ENCODE data around the gene NAGPA. TPM values are rescaled to one million over a fixed set of nuclear protein-coding genes. Genes with fewer than 3 reads are reported as not detected.
A peak's percentile ranks its signal among the peaks of the same experiment; 100 is the strongest.

The NAGPA gene
- total RNA-seq, 1 donor from 2014 or later = 24.1 TPM

GRCh38 chr16:5064915-5065314, 31.2 kb upstream of the NAGPA start:
- Histone ChIP-seq H3K27ac (no peak overlapping the region), H3K4me3 (peak overlapping the region; percentile 50), H3K27me3 (ENCODE audit: low read depth) (no peaks in the 10 kb centered on the region), H3K36me3 (peaks cover 15% of the 10 kb centered on the region), H3K4me1 (peaks cover 7% of the 10 kb centered on the region), H3K9me3 (no peaks in the 10 kb centered on the region)
- peak; percentile 82 to 84 for ATAC-seq
- DNase-seq = peak; percentile 82
- intact Hi-C loops (cut with DNase I) = no loop called here
- TF ChIP-seq CTCF (IDR thresholded peaks at IDR 0.05) = no peak

DNA sequence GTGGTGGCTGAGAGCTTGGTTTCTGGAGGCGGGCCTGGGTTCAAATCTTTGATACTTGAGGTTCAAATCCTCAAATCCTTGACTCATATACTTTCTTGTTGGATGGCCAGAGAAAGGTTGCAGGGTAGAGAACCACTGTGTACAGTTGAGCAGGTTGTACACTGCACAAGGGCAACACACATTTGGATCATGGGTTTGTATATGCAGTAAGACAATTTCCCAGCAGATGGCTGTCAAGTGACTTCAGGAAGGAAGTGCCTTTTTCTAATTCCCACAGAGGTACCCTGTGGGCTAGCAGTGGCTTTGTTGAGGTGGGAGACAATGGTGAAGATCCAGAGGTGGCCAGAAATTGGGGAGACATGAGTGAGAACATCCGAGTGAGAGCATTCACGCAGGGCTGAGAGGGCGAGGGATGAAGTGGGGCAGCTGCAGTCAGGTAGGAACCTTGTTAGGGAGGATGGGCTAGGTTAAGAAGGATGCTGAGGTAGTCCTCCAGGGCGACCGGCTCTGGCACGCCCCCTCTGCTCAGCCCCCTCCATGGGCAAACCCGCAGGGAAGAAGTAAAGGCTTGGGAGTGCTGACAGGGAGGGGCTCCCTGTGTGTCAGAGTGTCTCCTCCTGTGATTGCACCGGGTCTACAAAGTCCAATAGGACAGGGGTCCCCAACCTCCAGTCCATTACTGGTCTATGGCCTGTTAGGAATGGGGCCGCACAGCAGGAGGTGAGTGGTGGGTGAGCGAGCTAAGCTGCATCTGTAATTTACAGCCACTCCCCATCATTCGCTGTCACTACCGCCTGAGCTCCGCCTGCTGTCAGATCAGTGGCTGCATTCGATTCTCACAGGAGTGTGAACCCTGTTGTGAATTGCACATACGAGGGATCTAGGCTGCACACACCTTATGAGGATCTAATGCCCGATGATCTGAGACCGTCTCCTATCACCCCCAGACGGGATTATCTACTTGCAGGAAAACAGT, 29.3 kb upstream of the NAGPA start:
- no peak for ATAC-seq
- TF ChIP-seq CTCF (IDR thresholded peaks at IDR 0.05) = no peak
- Histone ChIP-seq H3K27me3 (ENCODE audit: low read depth) (no peaks in the 10 kb centered on the region), H3K36me3 (peaks cover 22% of the 10 kb centered on the region), H3K4me3 (no peak overlapping the region), H3K9me3 (no peaks in the 10 kb centered on the region), H3K4me1 (peaks cover 7% of the 10 kb centered on the region), H3K27ac (no peak overlapping the region)
- intact Hi-C loops (cut with DNase I) = no loop called here
- no peak for DNase-seq

DNA sequence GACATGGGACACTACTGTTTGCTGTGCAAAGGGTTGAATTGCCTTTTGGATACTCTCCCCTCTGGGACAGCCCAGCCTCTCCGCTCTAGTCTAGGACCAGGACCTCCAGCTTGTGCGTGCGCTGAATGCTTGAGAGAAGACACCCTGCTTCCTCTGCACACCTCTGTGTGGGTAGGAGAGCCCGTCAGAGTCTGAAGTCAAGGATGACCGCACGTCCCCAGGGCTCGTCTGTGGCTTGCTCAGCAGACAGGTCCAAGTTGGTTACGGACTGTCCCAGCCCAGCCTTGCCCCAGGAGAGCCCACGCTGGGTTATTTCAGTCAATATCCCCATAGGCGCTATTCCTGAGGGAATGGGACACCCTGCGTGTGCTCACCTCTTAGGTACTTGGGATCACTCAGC, 28.3 kb upstream of the NAGPA start:
- no peak for TF ChIP-seq CTCF (IDR thresholded peaks at IDR 0.05)
- intact Hi-C loops (cut with DNase I) = no loop called here
- no peak overlapping the region for H3K4me3 ChIP-seq
- H3K27ac ChIP-seq = no peak overlapping the region
- DNase-seq = no peak
- H3K36me3 ChIP-seq = peaks cover 30% of the 10 kb centered on the region
- ATAC-seq = no peak
- no peaks in the 10 kb centered on the region for H3K9me3 ChIP-seq
- H3K4me1 ChIP-seq = peaks cover 7% of the 10 kb centered on the region
- no peaks in the 10 kb centered on the region for H3K27me3 ChIP-seq (ENCODE audit: low read depth)

- Histone ChIP-seq H3K4me1 (no peaks in the 10 kb centered on the region), H3K27me3 (ENCODE audit: low read depth) (no peaks in the 10 kb centered on the region), H3K27ac (no peak overlapping the region), H3K36me3 (peaks cover 37% of the 10 kb centered on the region), H3K9me3 (no peaks in the 10 kb centered on the region), H3K4me3 (no peak overlapping the region)
- ATAC-seq (no peak), DNase-seq (no peak)
- TF ChIP-seq CTCF (IDR thresholded peaks at IDR 0.05) = no peak
- intact Hi-C loops (cut with DNase I) = no loop called here
Observed at GRCh38 chr16:5060073-5060641, 26.4 kb upstream of the NAGPA start.

DNA sequence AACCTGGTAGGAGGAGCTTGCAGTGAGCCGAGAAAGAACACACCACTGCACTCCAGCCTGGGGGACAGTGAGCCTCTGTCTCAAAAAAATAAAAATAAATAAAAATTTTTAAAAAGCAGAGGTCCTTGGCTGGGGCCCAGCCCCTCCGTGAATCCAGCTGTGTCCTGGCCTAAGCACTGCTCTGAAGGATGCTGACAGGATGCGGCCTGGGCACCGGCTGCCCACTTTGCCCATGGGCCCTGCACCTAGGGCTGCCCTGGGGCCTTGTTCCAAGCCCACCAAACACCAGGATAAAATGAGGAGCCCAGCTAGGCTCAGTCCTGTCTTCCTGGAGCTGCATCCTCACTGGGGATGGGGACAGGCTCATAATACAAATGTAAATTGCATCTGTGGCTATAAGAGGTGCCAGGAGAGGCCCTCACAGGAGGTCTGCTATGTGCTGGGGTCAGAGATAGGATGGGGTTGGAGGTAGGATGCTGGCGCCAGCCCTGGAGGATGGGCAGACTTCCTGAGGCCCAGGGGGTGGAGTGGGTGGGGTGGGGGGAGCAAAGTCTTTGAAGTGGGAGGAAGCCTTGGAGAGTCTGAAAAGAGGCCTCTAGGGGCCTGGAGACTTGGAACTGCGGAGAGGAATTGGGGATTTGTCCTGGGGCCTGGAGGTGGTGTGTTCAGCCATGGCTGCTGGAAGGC, 25.8 kb upstream of the NAGPA start:
- no peaks in the 10 kb centered on the region for H3K9me3 ChIP-seq
- DNase-seq = no peak
- no peaks in the 10 kb centered on the region for H3K4me1 ChIP-seq
- no peak for ATAC-seq
- no peak overlapping the region for H3K27ac ChIP-seq
- no peak for TF ChIP-seq CTCF (IDR thresholded peaks at IDR 0.05)
- no peak overlapping the region for H3K4me3 ChIP-seq
- H3K36me3 ChIP-seq = peaks cover 43% of the 10 kb centered on the region
- intact Hi-C loops (cut with DNase I) = no loop called here
- H3K27me3 ChIP-seq (ENCODE audit: low read depth) = no peaks in the 10 kb centered on the region
